MM.1S (cell line): ENCODE measurements around the gene CNTN1.

Source experiments
- DNase-seq: peaks from one replicate; pipeline ENCODE4 v3.0.0-alpha.2; 2015
- H2AFZ ChIP-seq: fragments of 300-600 bp; sonication (generic); 2 replicates; pipeline ENCODE4 v1.6.0; 2016; ENCODE audit warnings: antibody characterized with exemption, low read length
- H3F3A ChIP-seq: fragments of 300-600 bp; sonication (generic); 2 replicates; pipeline ENCODE4 v1.6.1; 2016; ENCODE audit warnings: mild to moderate bottlenecking, antibody characterized with exemption, low read length, moderate library complexity, mixed read lengths; ENCODE audit not compliant: insufficient read depth
- H3K27ac ChIP-seq: fragments of 300-600 bp; sonication (generic); 2 replicates; pipeline ENCODE4 v1.5.1; 2016; ENCODE audit warnings: mild to moderate bottlenecking, low read length
- H3K27me3 ChIP-seq: fragments of 300-600 bp; sonication (generic); replicated peaks from 2 replicates; pipeline ENCODE4 v1.6.0; 2016; ENCODE audit warnings: low read length; ENCODE audit not compliant: insufficient read depth
- H3K36me3 ChIP-seq: fragments of 300-600 bp; sonication (generic); replicated peaks from 2 replicates; pipeline ENCODE4 v1.6.1; 2016; ENCODE audit warnings: mild to moderate bottlenecking, low read length, mixed read lengths; ENCODE audit not compliant: insufficient read depth
- H3K4me1 ChIP-seq: fragments of 300-600 bp; sonication (generic); 2 replicates; pipeline ENCODE4 v1.6.1; 2016; ENCODE audit warnings: low read length, mixed read lengths
- H3K4me2 ChIP-seq: fragments of 300-600 bp; sonication (generic); 2 replicates; pipeline ENCODE4 v1.6.0; 2016; ENCODE audit warnings: low read depth, low read length
- H3K4me3 ChIP-seq: fragments of 300-600 bp; sonication (generic); 2 replicates; pipeline ENCODE4 v1.5.1; 2016; ENCODE audit warnings: low read length, mixed read lengths
- H3K79me2 ChIP-seq: fragments of 300-600 bp; sonication (generic); 2 replicates; pipeline ENCODE4 v1.6.1; 2016; ENCODE audit warnings: mixed run types, low read length, mixed read lengths
- H3K9ac ChIP-seq: fragments of 300-600 bp; sonication (generic); 2 replicates; pipeline ENCODE4 v1.6.1; 2016; ENCODE audit warnings: low read length, mixed read lengths
- H3K9me2 ChIP-seq: fragments of 300-600 bp; sonication (generic); replicated peaks from 2 replicates; pipeline ENCODE4 v1.6.1; 2016; ENCODE audit warnings: mild to moderate bottlenecking, low read length, mixed read lengths; ENCODE audit not compliant: insufficient read depth
- H3K9me3 ChIP-seq: fragments of 300-600 bp; sonication (generic); replicated peaks from 2 replicates; pipeline ENCODE4 v1.6.1; 2016; ENCODE audit warnings: mild to moderate bottlenecking, low read length, mixed read lengths; ENCODE audit not compliant: insufficient read depth
- H4K20me1 ChIP-seq: fragments of 300-600 bp; sonication (generic); 2 replicates; pipeline ENCODE4 v1.6.1; 2016; ENCODE audit warnings: mild to moderate bottlenecking, low read length, moderate library complexity, mixed read lengths; ENCODE audit not compliant: insufficient read depth
- EZH2 ChIP-seq: fragments of 300-600 bp; sonication (generic); optimal IDR thresholded peaks from 2 replicates; pipeline ENCODE3; 2017; ENCODE audit warnings: low read depth, mild to moderate bottlenecking, antibody characterized with exemption, low read length, mixed read lengths
- EZH2phosphoT487 ChIP-seq: fragments of 300-600 bp; sonication (generic); IDR thresholded peaks from 2 replicates; pipeline ENCODE4 v1.6.1; 2018; ENCODE audit warnings: antibody characterized with exemption, low read length
- TF ChIP-seq, protein P1 (sequence below): fragments of 300-600 bp; sonication (generic); IDR thresholded peaks from 2 replicates; pipeline ENCODE4 v1.5.1; 2016; ENCODE audit warnings: antibody characterized with exemption, low read length, mixed read lengths

CNTN1 gene

DNA sequence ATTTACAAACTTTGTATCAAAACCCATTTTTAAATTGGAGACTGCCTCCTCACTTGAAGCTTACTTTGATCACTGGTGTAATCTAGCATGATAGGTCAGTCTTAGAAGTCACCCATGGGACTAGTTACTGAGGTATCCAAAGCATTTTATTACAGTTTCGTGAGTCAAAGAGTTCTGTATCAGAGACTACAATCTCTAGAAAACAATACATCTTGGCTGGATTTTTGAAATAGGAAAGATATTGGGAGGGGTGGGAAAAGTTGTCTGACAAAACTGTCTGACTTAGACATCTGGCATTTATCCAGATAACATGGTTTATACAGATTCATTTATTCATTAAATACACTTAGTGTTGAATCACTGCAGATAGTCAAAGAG, 322.4 kb downstream of the CNTN1 start:
- H3K9ac ChIP-seq = no peak overlapping the region
- H3K4me3 ChIP-seq = no peak overlapping the region
- H3K9me3 ChIP-seq = no peaks in the 10 kb centered on the region

DNA sequence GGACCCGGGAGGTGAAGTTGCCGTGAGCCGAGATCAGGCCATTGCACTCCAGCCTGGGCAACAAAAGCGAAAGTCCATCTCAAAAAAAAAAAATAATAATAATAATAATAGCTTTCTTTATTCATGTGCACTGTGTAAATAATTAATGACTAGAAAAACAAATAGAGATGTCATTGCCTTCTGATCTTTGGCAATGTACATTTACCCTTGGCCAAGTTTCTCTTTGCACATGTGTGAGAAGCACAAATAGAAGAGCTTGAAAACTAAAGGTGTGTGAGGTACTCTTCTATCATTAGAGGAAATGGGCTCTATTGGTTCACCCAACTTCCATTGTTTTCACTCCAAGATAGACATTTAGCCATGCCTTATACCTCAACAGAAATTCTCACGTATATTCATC, 325.8 kb downstream of the CNTN1 start:
- Histone ChIP-seq H3K4me3 (no peak overlapping the region), H3K27me3 (no peaks in the 10 kb centered on the region), H3K9ac (no peak overlapping the region), H3K4me2 (no peak overlapping the region), H3K27ac (no peak overlapping the region), H3F3A (no peaks in the 10 kb centered on the region), H3K79me2 (no peaks in the 10 kb centered on the region), H3K9me2 (no peaks in the 10 kb centered on the region), H3K36me3 (no peaks in the 10 kb centered on the region), H2AFZ (no peak overlapping the region), H3K4me1 (no peaks in the 10 kb centered on the region), H3K9me3 (no peaks in the 10 kb centered on the region), H4K20me1 (no peaks in the 10 kb centered on the region)
- no peak for DNase-seq
- TF ChIP-seq EZH2 (no peak), EZH2phosphoT487 (no peak)
- TF ChIP-seq, protein P1, sequence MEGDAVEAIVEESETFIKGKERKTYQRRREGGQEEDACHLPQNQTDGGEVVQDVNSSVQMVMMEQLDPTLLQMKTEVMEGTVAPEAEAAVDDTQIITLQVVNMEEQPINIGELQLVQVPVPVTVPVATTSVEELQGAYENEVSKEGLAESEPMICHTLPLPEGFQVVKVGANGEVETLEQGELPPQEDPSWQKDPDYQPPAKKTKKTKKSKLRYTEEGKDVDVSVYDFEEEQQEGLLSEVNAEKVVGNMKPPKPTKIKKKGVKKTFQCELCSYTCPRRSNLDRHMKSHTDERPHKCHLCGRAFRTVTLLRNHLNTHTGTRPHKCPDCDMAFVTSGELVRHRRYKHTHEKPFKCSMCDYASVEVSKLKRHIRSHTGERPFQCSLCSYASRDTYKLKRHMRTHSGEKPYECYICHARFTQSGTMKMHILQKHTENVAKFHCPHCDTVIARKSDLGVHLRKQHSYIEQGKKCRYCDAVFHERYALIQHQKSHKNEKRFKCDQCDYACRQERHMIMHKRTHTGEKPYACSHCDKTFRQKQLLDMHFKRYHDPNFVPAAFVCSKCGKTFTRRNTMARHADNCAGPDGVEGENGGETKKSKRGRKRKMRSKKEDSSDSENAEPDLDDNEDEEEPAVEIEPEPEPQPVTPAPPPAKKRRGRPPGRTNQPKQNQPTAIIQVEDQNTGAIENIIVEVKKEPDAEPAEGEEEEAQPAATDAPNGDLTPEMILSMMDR = no peak

More for the DNA sequence above, 322.4 kb downstream of the CNTN1 start:
- Histone ChIP-seq H3K4me2 (no peak overlapping the region), H3K4me1 (no peaks in the 10 kb centered on the region), H3F3A (no peaks in the 10 kb centered on the region), H2AFZ (no peak overlapping the region), H3K36me3 (no peaks in the 10 kb centered on the region), H3K79me2 (no peaks in the 10 kb centered on the region), H3K27ac (no peak overlapping the region), H3K9me2 (no peaks in the 10 kb centered on the region), H4K20me1 (no peaks in the 10 kb centered on the region), H3K27me3 (no peaks in the 10 kb centered on the region)
- TF ChIP-seq EZH2 = no peak
- TF ChIP-seq EZH2phosphoT487 = no peak
- TF ChIP-seq, protein P1 = no peak
- DNase-seq = no peak

DNA sequence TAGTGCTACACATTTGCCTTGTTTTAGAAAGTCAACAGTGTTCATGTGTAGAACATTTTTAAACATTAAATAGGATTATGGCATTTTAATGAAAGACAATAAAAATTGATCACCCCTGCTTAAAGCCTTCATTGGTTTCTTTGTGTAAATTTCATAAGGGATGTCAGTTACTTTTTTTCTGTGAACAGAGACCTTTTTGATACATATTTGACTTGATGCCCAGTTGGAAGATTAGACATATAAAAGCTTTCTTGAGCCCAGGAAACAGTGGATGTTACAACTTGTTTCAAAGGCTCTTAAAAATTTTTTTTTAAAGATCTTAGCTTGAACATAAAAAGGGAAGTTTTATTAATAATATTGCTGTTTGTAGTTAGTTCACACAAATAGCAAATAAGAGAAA, 327.2 kb downstream of the CNTN1 start:
- no peak overlapping the region for H3K4me3 ChIP-seq
- TF ChIP-seq EZH2 = no peak
- TF ChIP-seq, protein P1 = no peak
- no peak for TF ChIP-seq EZH2phosphoT487
- no peak overlapping the region for H3K4me2 ChIP-seq
- no peaks in the 10 kb centered on the region for H3F3A ChIP-seq
- no peak overlapping the region for H2AFZ ChIP-seq
- no peak for DNase-seq
- no peaks in the 10 kb centered on the region for H4K20me1 ChIP-seq
- H3K9ac ChIP-seq = no peak overlapping the region
- H3K36me3 ChIP-seq = no peaks in the 10 kb centered on the region
- no peaks in the 10 kb centered on the region for H3K9me3 ChIP-seq
- no peak overlapping the region for H3K27ac ChIP-seq
- no peaks in the 10 kb centered on the region for H3K79me2 ChIP-seq
- no peaks in the 10 kb centered on the region for H3K9me2 ChIP-seq
- H3K27me3 ChIP-seq = no peaks in the 10 kb centered on the region
- H3K4me1 ChIP-seq = no peaks in the 10 kb centered on the region
